ENCODE results near the gene FOXI3.
"Not testable (repeated sequence)": the region's sequence is repeated elsewhere in the genome, so short reads cannot be mapped to it uniquely, and the experiment has no call there.

FOXI3 gene

GRCh38 chr2:88429929-88430328, 22.6 kb downstream of the FOXI3 start:
- TF ChIP-seq POLR2AphosphoS5 (IDR thresholded peaks at IDR 0.05; ENCODE audit: low read depth, low read length) (no peak), TAF1 (IDR thresholded peaks at IDR 0.05; ENCODE audit: borderline replicate concordance, low read depth, low read length) (no peak), POLR2A (IDR thresholded peaks at IDR 0.05; ENCODE audit: low read depth, low read length) (no peak)
- FAIRE-seq (no peak), DNase-seq (ENCODE audit: insufficient read length) (no peak)

- no peak for TF ChIP-seq POLR2A (IDR thresholded peaks at IDR 0.05; ENCODE audit: low read depth, low read length)
- TF ChIP-seq POLR2AphosphoS5 (IDR thresholded peaks at IDR 0.05; ENCODE audit: low read depth, low read length) = no peak
- TF ChIP-seq TAF1 (IDR thresholded peaks at IDR 0.05; ENCODE audit: borderline replicate concordance, low read depth, low read length) = no peak
- FAIRE-seq (no peak), DNase-seq (ENCODE audit: insufficient read length) (no peak)
Measured at GRCh38 chr2:88423733-88424132, 28.8 kb downstream of the FOXI3 start.

- DNase-seq (ENCODE audit: insufficient read length); FAIRE-seq: not testable (repeated sequence)
Measured at GRCh38 chr2:88419051-88419450, 33.4 kb downstream of the FOXI3 start.

GRCh38 chr2:88416016-88416663, 36.4 kb downstream of the FOXI3 start:
- TF ChIP-seq POLR2A (IDR thresholded peaks at IDR 0.05; ENCODE audit: low read depth, low read length) (no peak), TAF1 (IDR thresholded peaks at IDR 0.05; ENCODE audit: borderline replicate concordance, low read depth, low read length) (no peak), POLR2AphosphoS5 (IDR thresholded peaks at IDR 0.05; ENCODE audit: low read depth, low read length) (no peak)
- FAIRE-seq (no peak), DNase-seq (ENCODE audit: insufficient read length) (no peak)

- not testable (repeated sequence) for FAIRE-seq
Measured at GRCh38 chr2:88408870-88409269, 43.6 kb downstream of the FOXI3 start.

GRCh38 chr2:88400037-88400767, 52.3 kb downstream of the FOXI3 start:
- DNase-seq (ENCODE audit: insufficient read length) = no peak
- no peak for TF ChIP-seq POLR2A (IDR thresholded peaks at IDR 0.05; ENCODE audit: low read depth, low read length)
- no peak for TF ChIP-seq POLR2AphosphoS5 (IDR thresholded peaks at IDR 0.05; ENCODE audit: low read depth, low read length)
- no peak for TF ChIP-seq TAF1 (IDR thresholded peaks at IDR 0.05; ENCODE audit: borderline replicate concordance, low read depth, low read length)
- FAIRE-seq = no peak

More at GRCh38 chr2:88408870-88409269, 43.6 kb downstream of the FOXI3 start:
- DNase-seq (ENCODE audit: insufficient read length) = not testable (repeated sequence)

- DNase-seq (ENCODE audit: insufficient read length) = no peak
- TF ChIP-seq POLR2AphosphoS5 (IDR thresholded peaks at IDR 0.05; ENCODE audit: low read depth, low read length) = no peak
- no peak for TF ChIP-seq TAF1 (IDR thresholded peaks at IDR 0.05; ENCODE audit: borderline replicate concordance, low read depth, low read length)
- no peak for TF ChIP-seq POLR2A (IDR thresholded peaks at IDR 0.05; ENCODE audit: low read depth, low read length)
- FAIRE-seq = no peak
Measured at GRCh38 chr2:88398180-88398579, 54.3 kb downstream of the FOXI3 start.

Data from GM12892 (cell line).